Measurements from ENCODE around the gene MAPRE3. TPM values are rescaled to one million over a fixed set of nuclear protein-coding genes. Genes with fewer than 3 reads are reported as not detected.
A peak's percentile ranks its signal among the peaks of the same experiment; 100 is the strongest.

The MAPRE3 gene
- total RNA-seq, 1 experiment from 2014 or later = 11.6 TPM

DNA sequence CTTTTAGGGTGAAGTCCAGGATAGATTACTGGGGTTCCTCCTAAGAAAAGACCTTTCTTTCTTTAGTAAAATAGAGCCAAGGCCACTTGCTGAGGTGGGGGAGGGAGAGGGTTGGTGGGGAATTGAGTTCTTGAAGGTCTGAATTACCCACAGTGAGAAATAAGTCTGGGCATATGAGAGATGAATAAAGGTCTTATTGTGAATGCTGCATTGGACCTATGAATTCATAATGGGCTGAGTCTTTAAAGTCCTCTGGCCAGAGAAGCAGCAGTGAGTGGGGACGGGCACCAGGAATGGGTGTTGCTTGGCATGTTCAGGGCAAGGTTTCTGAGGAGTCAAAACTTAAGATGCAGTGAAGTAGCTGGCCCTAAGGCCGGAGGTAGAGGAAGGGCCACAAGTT is 10.5 kb downstream of the MAPRE3 start:
- ATAC-seq = no peak
- Histone ChIP-seq H3K4me3 (ENCODE audit: low read depth in 2 of 2, low read length in 2 of 2) (no peak overlapping the region), H3K9me3 (ENCODE audit: control insufficient read depth, insufficient read depth, low read depth, low read length) (no peaks in the 10 kb centered on the region), H3K36me3 (ENCODE audit: control insufficient read depth, insufficient read depth, low read length) (no peaks in the 10 kb centered on the region), H3K4me1 (ENCODE audit: control insufficient read depth, insufficient read depth, low read length) (peaks cover 8% of the 10 kb centered on the region), H3K27ac (ENCODE audit: low read length) (no peak overlapping the region), H3K27me3 (ENCODE audit: control insufficient read depth, insufficient read depth, low read length) (no peaks in the 10 kb centered on the region)
- DNase-seq (ENCODE audit: low read depth, low spot score) = no peak
- BruUV-seq (replicated peaks) = no TSS peak
- TF ChIP-seq POLR2AphosphoS5 (IDR thresholded peaks at IDR 0.05; ENCODE audit: low read depth, low read length) = no peak
- in situ Hi-C loops (cut with HindIII; ENCODE audit: low pct_unique_long_range_greater_than_20kb, low sequenced_read_pairs) = no loop called here
- intact Hi-C loops (cut with micrococcal nuclease; ENCODE audit: unreplicated experiment) = no loop called here
- CTCF ChIA-PET = no interaction called here
- POLR2A ChIA-PET = interaction anchor here (0.6 kb wide), 1 partner anchor 26 kb away, joined by 3 read pairs; no protein-coding TSS in a partner anchor

DNA sequence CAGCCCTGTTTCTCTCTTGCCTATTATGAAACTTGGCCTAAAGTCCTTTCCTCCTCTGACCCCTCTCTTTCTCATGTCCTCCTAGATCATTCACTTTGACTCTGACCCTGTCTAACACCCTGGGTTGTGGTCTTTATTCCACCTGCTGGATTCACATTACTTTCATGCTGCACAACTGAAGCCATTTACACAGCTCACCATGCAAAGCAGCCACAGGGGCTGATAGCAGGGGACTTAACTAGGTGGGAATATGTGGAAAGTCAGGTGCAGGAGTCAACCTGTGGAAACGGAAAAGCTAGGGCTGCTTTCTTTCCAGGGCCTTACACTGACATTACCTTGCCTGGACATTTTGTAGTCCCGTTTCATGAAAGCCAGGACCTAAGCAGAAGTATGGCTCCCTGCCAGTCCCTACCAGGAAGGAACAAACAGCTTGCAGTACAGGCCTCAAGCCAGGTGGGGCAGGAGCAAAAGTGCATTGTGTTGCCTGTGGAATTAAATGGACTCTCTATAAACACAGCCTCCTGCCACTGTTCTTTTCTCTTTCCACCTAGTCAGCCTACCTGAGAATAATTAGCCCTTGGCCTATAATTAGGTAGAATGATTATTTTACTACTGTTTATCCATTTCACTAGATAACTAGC is 11.8 kb downstream of the MAPRE3 start:
- no TSS peak for BruUV-seq (replicated peaks)
- ATAC-seq (peak; percentile 90), DNase-seq (ENCODE audit: low read depth, low spot score) (no peak)
- Histone ChIP-seq H3K4me3 (ENCODE audit: low read depth in 2 of 2, low read length in 2 of 2) (no peak overlapping the region), H3K27me3 (ENCODE audit: control insufficient read depth, insufficient read depth, low read length) (no peaks in the 10 kb centered on the region), H3K9me3 (ENCODE audit: control insufficient read depth, insufficient read depth, low read depth, low read length) (no peaks in the 10 kb centered on the region), H3K27ac (ENCODE audit: low read length) (no peak overlapping the region), H3K36me3 (ENCODE audit: control insufficient read depth, insufficient read depth, low read length) (no peaks in the 10 kb centered on the region), H3K4me1 (ENCODE audit: control insufficient read depth, insufficient read depth, low read length) (peaks cover 8% of the 10 kb centered on the region)
- in situ Hi-C loops (cut with HindIII; ENCODE audit: low pct_unique_long_range_greater_than_20kb, low sequenced_read_pairs) (no loop called here), intact Hi-C loops (cut with micrococcal nuclease; ENCODE audit: unreplicated experiment) (no loop called here)
- TF ChIP-seq, protein P1, sequence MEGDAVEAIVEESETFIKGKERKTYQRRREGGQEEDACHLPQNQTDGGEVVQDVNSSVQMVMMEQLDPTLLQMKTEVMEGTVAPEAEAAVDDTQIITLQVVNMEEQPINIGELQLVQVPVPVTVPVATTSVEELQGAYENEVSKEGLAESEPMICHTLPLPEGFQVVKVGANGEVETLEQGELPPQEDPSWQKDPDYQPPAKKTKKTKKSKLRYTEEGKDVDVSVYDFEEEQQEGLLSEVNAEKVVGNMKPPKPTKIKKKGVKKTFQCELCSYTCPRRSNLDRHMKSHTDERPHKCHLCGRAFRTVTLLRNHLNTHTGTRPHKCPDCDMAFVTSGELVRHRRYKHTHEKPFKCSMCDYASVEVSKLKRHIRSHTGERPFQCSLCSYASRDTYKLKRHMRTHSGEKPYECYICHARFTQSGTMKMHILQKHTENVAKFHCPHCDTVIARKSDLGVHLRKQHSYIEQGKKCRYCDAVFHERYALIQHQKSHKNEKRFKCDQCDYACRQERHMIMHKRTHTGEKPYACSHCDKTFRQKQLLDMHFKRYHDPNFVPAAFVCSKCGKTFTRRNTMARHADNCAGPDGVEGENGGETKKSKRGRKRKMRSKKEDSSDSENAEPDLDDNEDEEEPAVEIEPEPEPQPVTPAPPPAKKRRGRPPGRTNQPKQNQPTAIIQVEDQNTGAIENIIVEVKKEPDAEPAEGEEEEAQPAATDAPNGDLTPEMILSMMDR (IDR thresholded peaks at IDR 0.05) = peak; percentile 46
- TF ChIP-seq, protein P2, sequence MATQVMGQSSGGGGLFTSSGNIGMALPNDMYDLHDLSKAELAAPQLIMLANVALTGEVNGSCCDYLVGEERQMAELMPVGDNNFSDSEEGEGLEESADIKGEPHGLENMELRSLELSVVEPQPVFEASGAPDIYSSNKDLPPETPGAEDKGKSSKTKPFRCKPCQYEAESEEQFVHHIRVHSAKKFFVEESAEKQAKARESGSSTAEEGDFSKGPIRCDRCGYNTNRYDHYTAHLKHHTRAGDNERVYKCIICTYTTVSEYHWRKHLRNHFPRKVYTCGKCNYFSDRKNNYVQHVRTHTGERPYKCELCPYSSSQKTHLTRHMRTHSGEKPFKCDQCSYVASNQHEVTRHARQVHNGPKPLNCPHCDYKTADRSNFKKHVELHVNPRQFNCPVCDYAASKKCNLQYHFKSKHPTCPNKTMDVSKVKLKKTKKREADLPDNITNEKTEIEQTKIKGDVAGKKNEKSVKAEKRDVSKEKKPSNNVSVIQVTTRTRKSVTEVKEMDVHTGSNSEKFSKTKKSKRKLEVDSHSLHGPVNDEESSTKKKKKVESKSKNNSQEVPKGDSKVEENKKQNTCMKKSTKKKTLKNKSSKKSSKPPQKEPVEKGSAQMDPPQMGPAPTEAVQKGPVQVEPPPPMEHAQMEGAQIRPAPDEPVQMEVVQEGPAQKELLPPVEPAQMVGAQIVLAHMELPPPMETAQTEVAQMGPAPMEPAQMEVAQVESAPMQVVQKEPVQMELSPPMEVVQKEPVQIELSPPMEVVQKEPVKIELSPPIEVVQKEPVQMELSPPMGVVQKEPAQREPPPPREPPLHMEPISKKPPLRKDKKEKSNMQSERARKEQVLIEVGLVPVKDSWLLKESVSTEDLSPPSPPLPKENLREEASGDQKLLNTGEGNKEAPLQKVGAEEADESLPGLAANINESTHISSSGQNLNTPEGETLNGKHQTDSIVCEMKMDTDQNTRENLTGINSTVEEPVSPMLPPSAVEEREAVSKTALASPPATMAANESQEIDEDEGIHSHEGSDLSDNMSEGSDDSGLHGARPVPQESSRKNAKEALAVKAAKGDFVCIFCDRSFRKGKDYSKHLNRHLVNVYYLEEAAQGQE (IDR thresholded peaks at IDR 0.05; ENCODE audit: insufficient read depth in 1 of 2, low read depth in 2 of 2, low read length in 1 of 2) = no peak
- ChIA-PET CTCF (interaction anchor here (0.5 to 1.0 kb wide), 4 partner anchors 20 to 510 kb away, joined by 3 read pairs; no protein-coding TSS in a partner anchor), POLR2A (no interaction called here)

DNA sequence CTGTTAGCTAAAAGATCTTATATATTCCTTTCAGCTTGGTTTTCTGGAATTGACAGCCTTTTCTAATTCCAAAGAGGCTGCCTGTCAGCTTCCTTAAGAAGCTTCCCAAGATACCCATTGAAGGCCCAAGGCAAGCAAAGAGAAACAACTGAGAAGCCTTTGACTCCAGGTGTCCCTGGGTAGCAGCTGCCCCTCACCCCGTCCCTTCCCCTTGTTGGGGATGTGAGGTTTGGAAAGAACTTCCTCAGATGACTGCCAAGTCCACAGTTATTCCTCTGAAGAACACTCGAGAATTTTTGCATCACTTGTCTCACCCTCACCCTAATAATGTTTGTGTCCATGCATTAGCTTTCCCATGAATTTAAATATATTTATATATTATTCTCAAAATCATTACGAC is 13.3 kb downstream of the MAPRE3 start:
- H3K27ac ChIP-seq (ENCODE audit: low read length) = no peak overlapping the region
- TF ChIP-seq, protein P1 (IDR thresholded peaks at IDR 0.05) = no peak
- TF ChIP-seq POLR2AphosphoS5 (IDR thresholded peaks at IDR 0.05; ENCODE audit: low read depth, low read length) (no peak), SIN3A (IDR thresholded peaks at IDR 0.05; ENCODE audit: borderline replicate concordance, insufficient read depth, low read depth, low read length) (no peak)
- CTCF ChIA-PET = no interaction called here
- BruUV-seq (replicated peaks) = no TSS peak
- POLR2A ChIA-PET = no interaction called here
- H3K4me3 ChIP-seq (ENCODE audit: low read depth in 2 of 2, low read length in 2 of 2) = no peak overlapping the region
- intact Hi-C loops (cut with micrococcal nuclease; ENCODE audit: unreplicated experiment) = no loop called here
- no peaks in the 10 kb centered on the region for H3K27me3 ChIP-seq (ENCODE audit: control insufficient read depth, insufficient read depth, low read length)
- DNase-seq (ENCODE audit: low read depth, low spot score) (no peak), ATAC-seq (no peak)
- no peaks in the 10 kb centered on the region for H3K9me3 ChIP-seq (ENCODE audit: control insufficient read depth, insufficient read depth, low read depth, low read length)
- no peaks in the 10 kb centered on the region for H3K36me3 ChIP-seq (ENCODE audit: control insufficient read depth, insufficient read depth, low read length)
- peaks cover 8% of the 10 kb centered on the region for H3K4me1 ChIP-seq (ENCODE audit: control insufficient read depth, insufficient read depth, low read length)
- in situ Hi-C loops (cut with HindIII; ENCODE audit: low pct_unique_long_range_greater_than_20kb, low sequenced_read_pairs) = no loop called here
